ENCODE results near the gene CR1. TPM values are rescaled to one million over a fixed set of nuclear protein-coding genes. Genes with fewer than 3 reads are reported as not detected.
"Not testable (repeated sequence)": the region's sequence is repeated elsewhere in the genome, so short reads cannot be mapped to it uniquely, and the experiment has no call there.

Gene CR1
- total RNA-seq, 2 experiments from 2014 or later, result not detected

DNA sequence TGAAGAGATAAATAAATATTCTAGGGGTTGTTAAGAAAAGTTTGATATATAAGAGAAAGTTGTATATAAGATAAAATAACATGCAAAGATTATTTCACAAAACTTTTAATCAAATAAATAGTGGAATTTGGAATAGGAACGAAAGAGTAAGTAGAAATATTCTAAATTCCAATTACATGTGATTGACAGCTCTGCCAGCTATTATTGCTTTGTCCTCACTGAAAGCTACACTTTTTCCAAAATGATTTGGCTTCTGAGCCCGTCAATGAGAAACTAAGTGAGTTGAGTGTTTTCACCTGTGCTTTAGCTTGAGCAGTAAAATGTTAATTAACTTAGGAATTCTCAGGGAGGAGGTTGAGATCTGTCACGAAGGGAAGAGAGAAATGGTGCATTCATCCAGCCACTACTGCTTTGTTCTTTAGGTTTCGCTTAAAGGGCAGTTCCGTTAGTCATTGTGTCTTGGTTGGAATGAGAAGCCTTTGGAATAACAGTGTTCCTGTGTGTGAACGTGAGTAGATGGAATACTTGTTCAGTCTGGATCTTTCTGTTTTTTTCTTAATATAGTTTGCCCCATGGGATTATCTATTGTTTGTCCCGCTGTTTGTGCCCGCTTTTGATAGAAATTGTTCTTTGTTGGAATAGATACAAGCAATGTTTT, 85.7 kb downstream of the CR1 start:
- Histone ChIP-seq H4K20me1 (ENCODE audit: insufficient read depth, low read length) (no peaks in the 10 kb centered on the region), H3K4me2 (ENCODE audit: low read length) (no peak overlapping the region), H3K79me2 (ENCODE audit: insufficient read depth, low read depth, low read length) (no peaks in the 10 kb centered on the region), H3K9me2 (ENCODE audit: insufficient read depth, low read length) (no peaks in the 10 kb centered on the region), H3K4me1 (ENCODE audit: insufficient read depth, low read length, poor library complexity, severe bottlenecking) (no peaks in the 10 kb centered on the region), H3K36me3 (ENCODE audit: insufficient read depth, low read length) (no peaks in the 10 kb centered on the region), H3K9me3 (ENCODE audit: low read length) (no peaks in the 10 kb centered on the region), H3K27ac (ENCODE audit: low read depth, low read length, poor library complexity, severe bottlenecking) (no peak overlapping the region), H2AFZ (ENCODE audit: low read length) (no peak overlapping the region), H3K4me3 (ENCODE audit: low read depth, low read length, poor library complexity, severe bottlenecking) (no peak overlapping the region)
- no TSS peak for BruUV-seq (replicated peaks)
- DNase-seq (ENCODE audit: low spot score), result no peak
- TF ChIP-seq EZH2phosphoT487 (IDR thresholded peaks at IDR 0.05; ENCODE audit: borderline replicate concordance, low read depth, low read length), result no peak
- TF ChIP-seq, protein P1, sequence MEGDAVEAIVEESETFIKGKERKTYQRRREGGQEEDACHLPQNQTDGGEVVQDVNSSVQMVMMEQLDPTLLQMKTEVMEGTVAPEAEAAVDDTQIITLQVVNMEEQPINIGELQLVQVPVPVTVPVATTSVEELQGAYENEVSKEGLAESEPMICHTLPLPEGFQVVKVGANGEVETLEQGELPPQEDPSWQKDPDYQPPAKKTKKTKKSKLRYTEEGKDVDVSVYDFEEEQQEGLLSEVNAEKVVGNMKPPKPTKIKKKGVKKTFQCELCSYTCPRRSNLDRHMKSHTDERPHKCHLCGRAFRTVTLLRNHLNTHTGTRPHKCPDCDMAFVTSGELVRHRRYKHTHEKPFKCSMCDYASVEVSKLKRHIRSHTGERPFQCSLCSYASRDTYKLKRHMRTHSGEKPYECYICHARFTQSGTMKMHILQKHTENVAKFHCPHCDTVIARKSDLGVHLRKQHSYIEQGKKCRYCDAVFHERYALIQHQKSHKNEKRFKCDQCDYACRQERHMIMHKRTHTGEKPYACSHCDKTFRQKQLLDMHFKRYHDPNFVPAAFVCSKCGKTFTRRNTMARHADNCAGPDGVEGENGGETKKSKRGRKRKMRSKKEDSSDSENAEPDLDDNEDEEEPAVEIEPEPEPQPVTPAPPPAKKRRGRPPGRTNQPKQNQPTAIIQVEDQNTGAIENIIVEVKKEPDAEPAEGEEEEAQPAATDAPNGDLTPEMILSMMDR (conservative IDR thresholded peaks at IDR 0.05; ENCODE audit: low read length), result no peak
- ChIA-PET CTCF (ENCODE audit: unreplicated experiment) (no interaction called here), POLR2A (no interaction called here)
- intact Hi-C loops (cut with micrococcal nuclease; ENCODE audit: unreplicated experiment), result no loop called here

DNA sequence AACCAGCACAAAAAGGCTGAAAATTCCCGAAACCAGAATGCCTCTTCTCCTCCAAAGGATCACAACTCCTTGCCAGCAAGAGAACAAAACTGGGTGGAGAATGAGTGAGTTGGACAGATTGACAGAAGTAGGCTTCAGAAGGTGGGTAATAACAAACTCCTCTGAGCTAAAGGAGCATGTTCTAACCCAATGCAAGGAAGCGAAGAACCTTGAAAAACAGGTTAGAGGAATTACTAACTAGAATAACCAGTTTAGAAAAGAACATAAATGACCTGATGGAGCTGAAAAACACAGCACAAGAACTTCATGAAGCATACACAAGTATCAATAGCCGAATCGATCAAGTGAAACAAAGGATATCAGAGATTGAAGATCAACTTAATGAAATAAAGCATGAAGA, 93.5 kb downstream of the CR1 start:
- H3K27ac ChIP-seq (ENCODE audit: low read depth, low read length, poor library complexity, severe bottlenecking); POLR2A ChIA-PET; H3K4me1 ChIP-seq (ENCODE audit: insufficient read depth, low read length, poor library complexity, severe bottlenecking); intact Hi-C loops (cut with micrococcal nuclease; ENCODE audit: unreplicated experiment); H2AFZ ChIP-seq (ENCODE audit: low read length); H4K20me1 ChIP-seq (ENCODE audit: insufficient read depth, low read length); H3K9me2 ChIP-seq (ENCODE audit: insufficient read depth, low read length); DNase-seq (ENCODE audit: low spot score); H3K4me2 ChIP-seq (ENCODE audit: low read length); BruUV-seq (replicated peaks); CTCF ChIA-PET (ENCODE audit: unreplicated experiment); H3K9me3 ChIP-seq (ENCODE audit: low read length); H3K79me2 ChIP-seq (ENCODE audit: insufficient read depth, low read depth, low read length); H3K4me3 ChIP-seq (ENCODE audit: low read depth, low read length, poor library complexity, severe bottlenecking); H3K36me3 ChIP-seq (ENCODE audit: insufficient read depth, low read length): not testable (repeated sequence)

DNA sequence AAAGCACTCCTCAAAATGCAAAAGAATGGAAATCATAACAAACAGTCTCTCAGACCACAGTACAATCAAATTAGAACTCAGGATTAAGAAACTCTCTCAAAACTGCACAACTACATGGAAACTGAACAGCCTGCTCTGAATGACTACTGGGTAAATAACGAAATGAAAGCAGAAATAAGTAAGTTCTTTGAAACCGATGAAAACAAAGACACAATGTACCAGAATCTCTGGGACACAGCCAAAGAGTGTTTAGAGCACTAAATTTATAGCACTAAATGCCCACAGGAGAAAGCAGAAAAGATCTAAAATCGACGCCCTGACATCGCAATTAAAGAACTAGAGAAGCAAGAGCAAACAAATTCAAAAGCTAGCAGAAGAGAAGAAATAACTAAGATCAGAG, 95.2 kb downstream of the CR1 start:
- POLR2A ChIA-PET; H3K36me3 ChIP-seq (ENCODE audit: insufficient read depth, low read length); H3K9me3 ChIP-seq (ENCODE audit: low read length); BruUV-seq (replicated peaks); CTCF ChIA-PET (ENCODE audit: unreplicated experiment); H4K20me1 ChIP-seq (ENCODE audit: insufficient read depth, low read length); H2AFZ ChIP-seq (ENCODE audit: low read length); H3K9me2 ChIP-seq (ENCODE audit: insufficient read depth, low read length); H3K79me2 ChIP-seq (ENCODE audit: insufficient read depth, low read depth, low read length); H3K4me1 ChIP-seq (ENCODE audit: insufficient read depth, low read length, poor library complexity, severe bottlenecking); H3K27ac ChIP-seq (ENCODE audit: low read depth, low read length, poor library complexity, severe bottlenecking); H3K4me2 ChIP-seq (ENCODE audit: low read length); DNase-seq (ENCODE audit: low spot score); H3K4me3 ChIP-seq (ENCODE audit: low read depth, low read length, poor library complexity, severe bottlenecking); intact Hi-C loops (cut with micrococcal nuclease; ENCODE audit: unreplicated experiment): not testable (repeated sequence)

DNA sequence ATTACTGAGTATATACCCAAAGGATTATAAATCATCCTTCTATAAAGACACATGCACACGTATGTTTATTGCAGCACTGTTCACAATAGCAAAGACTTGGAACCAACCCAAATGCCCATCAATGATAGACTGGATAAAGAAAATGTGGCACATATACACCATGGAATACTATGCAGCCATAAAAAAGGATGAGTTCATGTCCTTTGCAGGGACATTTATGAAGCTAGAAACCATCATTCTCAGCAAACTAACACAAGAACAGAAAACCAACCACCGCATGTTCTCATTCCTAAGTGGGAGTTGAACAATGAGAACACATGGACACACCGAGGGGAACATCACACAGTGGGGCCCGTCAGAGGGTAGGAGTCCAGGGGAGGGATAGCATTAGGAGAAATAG, 98.1 kb downstream of the CR1 start:
- H3K9me2 ChIP-seq (ENCODE audit: insufficient read depth, low read length); H3K4me2 ChIP-seq (ENCODE audit: low read length); DNase-seq (ENCODE audit: low spot score); H3K4me1 ChIP-seq (ENCODE audit: insufficient read depth, low read length, poor library complexity, severe bottlenecking); H4K20me1 ChIP-seq (ENCODE audit: insufficient read depth, low read length); BruUV-seq (replicated peaks); CTCF ChIA-PET (ENCODE audit: unreplicated experiment); intact Hi-C loops (cut with micrococcal nuclease; ENCODE audit: unreplicated experiment); H2AFZ ChIP-seq (ENCODE audit: low read length); H3K27ac ChIP-seq (ENCODE audit: low read depth, low read length, poor library complexity, severe bottlenecking); H3K79me2 ChIP-seq (ENCODE audit: insufficient read depth, low read depth, low read length); H3K9me3 ChIP-seq (ENCODE audit: low read length); H3K4me3 ChIP-seq (ENCODE audit: low read depth, low read length, poor library complexity, severe bottlenecking); H3K36me3 ChIP-seq (ENCODE audit: insufficient read depth, low read length): not testable (repeated sequence)
- POLR2A ChIA-PET, result interaction anchor here (0.6 kb wide), 1 partner anchor 114 kb away, joined by 3 read pairs; no protein-coding TSS in a partner anchor

All from OCI-LY7 (cell line).